Heart right ventricle (tissue), 16 donors: ENCODE data around the gene TMEM39B. TPM values are rescaled to one million over a fixed set of nuclear protein-coding genes. Genes with fewer than 3 reads are reported as not detected.
A peak's percentile ranks its signal among the peaks of the same experiment; 100 is the strongest.
"Not testable (repeated sequence)": the region's sequence is repeated elsewhere in the genome, so short reads cannot be mapped to it uniquely, and the experiment has no call there.

Experiments
- ATAC-seq, 8 donors: fragments of 200-7000 bp; cut with Tn5 transposase; one replicate each; pipeline ENCODE4 v1.9.1; 2020; ENCODE audit warnings: mild to moderate bottlenecking in 8 of 8, moderate library complexity in 8 of 8, moderate number of reproducible peaks in 1 of 8
- DNase-seq, 2 donors: peaks; one replicate each; pipeline ENCODE4 v3.0.0-alpha.2; 2020
- H3K27ac ChIP-seq, 10 donors: fragments of 200-600 bp; sonication (generic) in 2 of 10; one replicate each; pipeline versions ENCODE4 v1.5.0 to v1.8.0; 2020 to 2022; ENCODE audit warnings: mild to moderate bottlenecking in 3 of 10
- H3K27me3 ChIP-seq, 7 donors: fragments of 200-600 bp; one replicate each; pipeline ENCODE4 v1.8.0; 2021 to 2022; ENCODE audit warnings: mild to moderate bottlenecking in 2 of 7
- H3K36me3 ChIP-seq, 9 donors: fragments of 200-600 bp; sonication (generic) in 1 of 9; one replicate each; pipeline versions ENCODE4 v1.5.0 to v1.8.0; 2020 to 2022; ENCODE audit warnings: mild to moderate bottlenecking in 2 of 9
- H3K4me1 ChIP-seq, 9 donors: fragments of 200-600 bp; sonication (generic) in 1 of 9; one replicate each; pipeline versions ENCODE4 v1.5.0 to v1.8.0; 2020 to 2022; ENCODE audit warnings: mild to moderate bottlenecking in 4 of 9
- H3K4me3 ChIP-seq, 10 donors: fragments of 200-600 bp; sonication (generic) in 2 of 10; one replicate each; pipeline versions ENCODE4 v1.5.0 to v1.8.0; 2020 to 2022; ENCODE audit warnings: mild to moderate bottlenecking in 7 of 10, moderate library complexity in 2 of 10
- H3K9me3 ChIP-seq, 11 donors: fragments of 200-600 bp in 10 of 11; sonication (generic) in 2 of 11; one replicate each; pipeline versions ENCODE4 v1.5.0 to v1.8.0; 2013 to 2022; ENCODE audit warnings: mild to moderate bottlenecking in 2 of 11, control low read depth in 1 of 11, moderate library complexity in 1 of 11
- WGBS, 2 donors: extraction: QIAGEN DNeasy Blood & Tissue Kit; methylation state at CpG; one replicate each; pipeline ENCODE4 v1.1.7; 2013; ENCODE audit warnings: inconsistent platforms in 1 of 2; 5-methylcytosine and 5-hydroxymethylcytosine counted together
- intact Hi-C, 10 donors: fragments of 100-400 bp; cut with DNase I; formaldehyde crosslinking; loops; one replicate each; pipeline versions ENCODE4 v1.11.1 to v1.14.2; 2022
- polyA plus RNA-seq, 2 donors: library from polyadenylated mRNA; stranded (reverse); fragments of 200-250 nt; gene quantifications; one replicate each; pipeline ENCODE4 v1.2.3, GENCODE V29; 2013
- total RNA-seq, 10 donors: library from RNA; stranded (reverse); fragmentation: NEBNext Ultra II Directional in 3 of 10; extraction: Animal tissue kit (Norgen Biotek cat#: 25700) in 3 of 10; gene quantifications; one replicate each; pipeline versions ENCODE4 v1.2.1 to v1.2.4, GENCODE V29; 2021 to 2023
- TF ChIP-seq, protein P1 (sequence below), 9 donors: fragments of 200-600 bp; sonication (generic) in 2 of 9; IDR thresholded peaks; one replicate each; pipeline versions ENCODE4 v1.5.0 to v1.8.0; 2021 to 2022; ENCODE audit warnings: antibody characterized with exemption in 9 of 9, mild to moderate bottlenecking in 5 of 9, moderate library complexity in 1 of 9
- donor health status: Arrhythmogenic right ventricular cardiomyopathy.
- donor health status: ischemic (EF 13 %, LVEDD 7.1; RV severe dilation, severe dysfunction).
- donor health status: healthy with polysubstance abuse.
- donor health status: DM: no; HTN: yes; CAD: no.
- donor health status: DM: no; HTN: no; CAD: no.
- donor health status: ischemic (EF 25% LVEDD 6.9; RV normal size, moderate dysfunction).
- donor health status: ischemic (EF 25% LVEDD 5.7; RV mildly dilated, moderate dysfunction).
- donor health status: healthy.
- donor health status: DM: yes; HTN: yes; CAD: no.
- donor health status: Ischemic cardiomyopathy.
- donor health status: ischemic (EF 35%, LVEDD 5.7; RV mildly dilated, moderate dysfunction).
- donor health status: nonischemic (EF 11% LVEDD 7.7; RV severe dilation, severe dysfunction).
- donor health status: DM: yes; HTN: yes; CAD: no.
- donor health status: PGD.
- donor health status: ischemic (EF 29% LVEDD 5.4; RV normal size, mild dysfunction).
- donor health status: nonischemic (EF 23%, LVEDD 6.1; RV moderate dilation, normal function).

The TMEM39B gene
- total and polyA plus RNA-seq, 12 donors, result 4.8 to 15.5 (median 6.6) TPM

DNA sequence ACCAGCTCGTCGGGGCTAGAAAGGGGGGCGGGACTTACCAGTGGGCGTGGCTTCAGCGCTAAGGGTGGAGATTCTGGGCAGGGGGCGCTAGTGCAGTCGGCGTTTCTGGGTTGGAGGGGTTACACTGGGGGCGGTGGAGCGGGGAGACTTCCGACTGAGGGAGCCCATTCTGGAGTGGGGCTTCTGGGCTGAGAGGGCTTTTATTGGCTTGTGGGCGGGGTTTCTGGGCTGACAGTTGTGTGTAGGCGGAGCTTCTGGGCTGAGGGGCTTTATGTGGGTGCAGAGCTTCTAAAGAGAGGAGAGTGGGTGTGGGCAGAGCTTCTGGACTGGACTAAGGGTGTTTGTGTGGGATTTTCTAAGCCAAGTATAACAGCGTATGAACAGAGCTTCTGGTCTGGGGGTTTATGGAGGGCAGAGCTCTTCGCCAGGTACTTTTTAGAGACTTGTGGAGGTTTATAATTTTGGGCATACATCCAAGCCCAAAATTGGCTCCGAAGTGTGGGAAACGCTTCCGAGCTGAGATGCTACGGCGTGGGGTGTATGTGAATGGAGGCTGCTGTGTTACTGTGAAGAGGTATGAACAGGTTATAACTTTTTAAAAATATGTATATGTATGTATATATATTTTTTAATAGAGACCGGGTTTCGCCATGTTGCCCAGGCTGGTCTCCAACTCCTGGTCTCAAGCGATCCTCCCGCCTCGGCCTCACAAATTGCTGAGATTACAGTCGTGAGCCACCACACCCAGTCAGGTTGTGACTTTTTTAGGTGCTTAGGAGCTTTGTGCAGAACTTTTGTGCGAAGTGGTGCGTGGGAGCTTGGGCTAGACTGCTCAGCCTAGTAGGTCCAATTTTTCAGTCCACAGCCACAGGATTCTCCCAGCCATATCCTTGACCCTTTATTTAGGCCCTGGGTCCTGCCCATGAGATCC lies 825 bp downstream of the TMEM39B start:
- H3K27me3 ChIP-seq, result no peaks in the 10 kb centered on the region
- peaks cover 0 to 39% (median 26%) of the 10 kb centered on the region in 9 donors for H3K36me3 ChIP-seq
- peak in 6 of 8 donors; percentile 23 to 59 (median 48) for ATAC-seq
- H3K9me3 ChIP-seq, result no peaks in the 10 kb centered on the region
- H3K27ac ChIP-seq, result peak overlapping the region; percentile 82 to 95 (median 89)
- TF ChIP-seq, protein P1, sequence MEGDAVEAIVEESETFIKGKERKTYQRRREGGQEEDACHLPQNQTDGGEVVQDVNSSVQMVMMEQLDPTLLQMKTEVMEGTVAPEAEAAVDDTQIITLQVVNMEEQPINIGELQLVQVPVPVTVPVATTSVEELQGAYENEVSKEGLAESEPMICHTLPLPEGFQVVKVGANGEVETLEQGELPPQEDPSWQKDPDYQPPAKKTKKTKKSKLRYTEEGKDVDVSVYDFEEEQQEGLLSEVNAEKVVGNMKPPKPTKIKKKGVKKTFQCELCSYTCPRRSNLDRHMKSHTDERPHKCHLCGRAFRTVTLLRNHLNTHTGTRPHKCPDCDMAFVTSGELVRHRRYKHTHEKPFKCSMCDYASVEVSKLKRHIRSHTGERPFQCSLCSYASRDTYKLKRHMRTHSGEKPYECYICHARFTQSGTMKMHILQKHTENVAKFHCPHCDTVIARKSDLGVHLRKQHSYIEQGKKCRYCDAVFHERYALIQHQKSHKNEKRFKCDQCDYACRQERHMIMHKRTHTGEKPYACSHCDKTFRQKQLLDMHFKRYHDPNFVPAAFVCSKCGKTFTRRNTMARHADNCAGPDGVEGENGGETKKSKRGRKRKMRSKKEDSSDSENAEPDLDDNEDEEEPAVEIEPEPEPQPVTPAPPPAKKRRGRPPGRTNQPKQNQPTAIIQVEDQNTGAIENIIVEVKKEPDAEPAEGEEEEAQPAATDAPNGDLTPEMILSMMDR (IDR thresholded peaks at IDR 0.05), result peak in 5 of 9 donors; percentile 7 to 46 (median 34)
- intact Hi-C loops, result loop anchor here in 3 of 10 donors (2.0 to 5.0 kb wide), 3 partner anchors 34 to 61 kb away; partner anchors contain the start of genes KPNA6 (in 3 of the 3) and KHDRBS1 (in 1 of the 3)
- no peak for DNase-seq
- peak overlapping the region; percentile 53 to 83 (median 67) for H3K4me3 ChIP-seq
- H3K4me1 ChIP-seq, result peaks cover 3 to 50% (median 18%) of the 10 kb centered on the region in 9 donors
- WGBS, 2 donors, result 32% methylated on average over 28 of the region's 28 CpGs

DNA sequence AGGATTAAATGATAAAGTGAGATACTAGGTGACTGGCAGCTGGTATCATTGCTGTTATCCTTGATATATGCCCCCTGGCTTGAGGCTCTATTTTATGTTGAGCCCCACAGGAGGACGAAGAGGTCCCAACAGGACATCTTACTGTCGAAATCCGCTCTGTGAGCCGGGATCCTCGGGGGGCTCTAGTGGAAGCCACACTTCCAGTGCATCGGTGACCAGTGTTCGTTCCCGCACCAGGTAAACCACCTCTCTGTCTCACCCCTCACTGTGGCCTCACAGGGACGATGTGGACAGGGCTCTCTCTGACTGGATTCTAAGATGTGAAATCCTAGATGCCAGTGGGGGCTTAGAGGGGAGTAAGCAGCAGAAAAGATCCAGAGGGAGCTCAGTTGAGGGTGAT lies 2.1 kb downstream of the TMEM39B start:
- H3K4me3 ChIP-seq, result no peak overlapping the region
- peaks cover 3 to 41% (median 18%) of the 10 kb centered on the region in 9 donors for H3K4me1 ChIP-seq
- intact Hi-C loops, result loop anchor here in 2 of 10 donors (5.0 kb wide), 2 partner anchors 32 to 63 kb away; partner anchors contain the start of genes KPNA6 (in 2 of the 2) and KHDRBS1 (in 1 of the 2)
- no peaks in the 10 kb centered on the region for H3K27me3 ChIP-seq
- ATAC-seq (no peak), DNase-seq (no peak)
- no peak overlapping the region for H3K27ac ChIP-seq
- WGBS, 2 donors, result 90 to 93% methylated on average over 9 of the region's 9 CpGs
- peaks cover 0 to 51% (median 32%) of the 10 kb centered on the region in 9 donors for H3K36me3 ChIP-seq
- H3K9me3 ChIP-seq, result no peaks in the 10 kb centered on the region
- TF ChIP-seq, protein P1 (IDR thresholded peaks at IDR 0.05), result no peak

DNA sequence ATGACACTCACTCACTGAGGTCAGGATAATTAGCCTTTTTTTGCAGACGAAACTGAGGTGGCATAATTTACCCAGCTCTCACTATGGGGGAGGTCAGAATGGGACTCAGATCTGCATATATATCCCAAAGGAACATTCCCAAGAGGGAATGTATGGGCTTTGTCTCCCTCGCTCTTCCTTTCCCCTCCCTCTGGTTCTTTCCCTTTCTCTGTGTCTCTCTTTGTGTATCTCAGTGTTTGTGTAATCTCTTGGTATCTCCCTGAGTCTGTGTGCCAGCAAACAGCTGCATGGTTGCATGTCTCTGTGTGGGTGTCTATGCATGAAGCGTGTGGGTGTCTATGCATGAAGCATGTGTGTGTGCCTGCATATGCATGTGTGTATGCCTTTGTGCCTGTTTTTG lies 4.7 kb downstream of the TMEM39B start:
- Histone ChIP-seq H3K27me3 (no peaks in the 10 kb centered on the region), H3K27ac (no peak overlapping the region), H3K9me3 (no peaks in the 10 kb centered on the region), H3K4me1 (peaks cover 3 to 29% (median 10%) of the 10 kb centered on the region in 9 donors), H3K4me3 (no peak overlapping the region), H3K36me3 (peaks cover 0 to 77% (median 42%) of the 10 kb centered on the region in 9 donors)
- WGBS, 2 donors, result 84 to 85% methylated on average over 3 of the region's 3 CpGs
- no peak for ATAC-seq
- intact Hi-C loops, result no loop called here
- TF ChIP-seq, protein P1 (IDR thresholded peaks at IDR 0.05), result no peak
- DNase-seq, result no peak

DNA sequence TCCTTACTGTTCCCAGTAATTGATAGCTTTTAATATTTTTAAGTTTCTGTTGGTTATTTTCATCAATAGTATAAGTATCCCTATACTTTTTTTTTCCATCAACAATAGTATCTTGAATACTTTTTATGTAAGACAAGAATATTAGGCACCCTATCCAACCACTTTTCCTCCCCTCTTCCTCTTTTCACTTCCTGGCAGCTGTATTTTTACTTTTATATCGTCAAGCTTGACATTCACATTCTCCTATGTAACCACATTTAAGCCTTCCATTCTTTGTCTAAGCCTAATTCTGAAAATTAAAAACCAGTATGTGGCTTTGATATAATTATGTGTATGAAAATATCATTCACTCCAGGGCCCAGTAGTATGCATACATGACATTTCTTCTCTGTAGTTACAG lies 9.3 kb downstream of the TMEM39B start:
- H3K4me3 ChIP-seq, result no peak overlapping the region
- H3K27me3 ChIP-seq, result no peaks in the 10 kb centered on the region
- H3K4me1 ChIP-seq, result no peaks in the 10 kb centered on the region
- peaks cover 0 to 94% (median 32%) of the 10 kb centered on the region in 9 donors for H3K36me3 ChIP-seq
- H3K27ac ChIP-seq, result no peak overlapping the region
- TF ChIP-seq, protein P1 (IDR thresholded peaks at IDR 0.05), result no peak
- DNase-seq, result no peak
- no peak for ATAC-seq
- WGBS, 2 donors, result 47 to 64% methylated on average over 1 of the region's 1 CpG
- H3K9me3 ChIP-seq, result no peaks in the 10 kb centered on the region
- intact Hi-C loops, result no loop called here

DNA sequence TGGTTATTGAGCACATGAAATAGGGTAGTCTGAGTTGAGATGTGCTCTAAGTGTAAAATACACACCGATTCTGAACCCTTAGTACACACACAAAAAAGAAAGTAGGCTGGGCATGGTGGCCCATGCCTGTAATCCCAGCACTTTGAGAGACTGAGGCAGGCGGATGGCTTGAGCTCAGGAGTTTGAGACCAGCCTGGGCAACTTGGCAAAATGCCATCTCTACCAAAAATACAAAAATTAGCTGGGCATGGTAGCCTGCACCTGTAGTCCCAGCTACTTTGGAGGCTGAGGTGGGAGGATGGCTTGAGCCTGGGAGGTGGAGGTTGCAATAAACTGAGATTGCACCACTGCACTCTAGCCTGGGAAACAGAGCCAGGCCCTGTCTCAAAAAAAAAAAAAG lies 13.6 kb downstream of the TMEM39B start:
- H3K4me1 ChIP-seq, H3K4me3 ChIP-seq, intact Hi-C loops, H3K9me3 ChIP-seq, DNase-seq, ATAC-seq, H3K27me3 ChIP-seq, H3K27ac ChIP-seq: not testable (repeated sequence)
- 97 to 98% methylated on average over 2 of the region's 2 CpGs for WGBS, 2 donors
- H3K36me3 ChIP-seq, result peaks cover 0 to 88% (median 8%) of the 10 kb centered on the region in 9 donors
